ENCODE results near the gene C10orf105. TPM values are rescaled to one million over a fixed set of nuclear protein-coding genes. Genes with fewer than 3 reads are reported as not detected.
A peak's percentile ranks its signal among the peaks of the same experiment; 100 is the strongest.

The C10orf105 gene
- total and polyA plus RNA-seq, 8 donors = 0.17 to 1.0 (median 0.57) TPM

GRCh38 chr10:71700731-71701368 is 18.7 kb downstream of the C10orf105 start:
- Histone ChIP-seq H3K27ac (no peak overlapping the region), H3K27me3 (no peaks in the 10 kb centered on the region), H3K9me3 (no peaks in the 10 kb centered on the region), H3K4me3 (no peak overlapping the region), H3K4me1 (peaks cover 0 to 41% of the 10 kb centered on the region in 2 donors), H3K36me3 (no peaks in the 10 kb centered on the region)
- intact Hi-C loops (cut with DNase I) = no loop called here
- peak in 1 of 4 donors; percentile 22 for DNase-seq
- TF ChIP-seq, protein P1, sequence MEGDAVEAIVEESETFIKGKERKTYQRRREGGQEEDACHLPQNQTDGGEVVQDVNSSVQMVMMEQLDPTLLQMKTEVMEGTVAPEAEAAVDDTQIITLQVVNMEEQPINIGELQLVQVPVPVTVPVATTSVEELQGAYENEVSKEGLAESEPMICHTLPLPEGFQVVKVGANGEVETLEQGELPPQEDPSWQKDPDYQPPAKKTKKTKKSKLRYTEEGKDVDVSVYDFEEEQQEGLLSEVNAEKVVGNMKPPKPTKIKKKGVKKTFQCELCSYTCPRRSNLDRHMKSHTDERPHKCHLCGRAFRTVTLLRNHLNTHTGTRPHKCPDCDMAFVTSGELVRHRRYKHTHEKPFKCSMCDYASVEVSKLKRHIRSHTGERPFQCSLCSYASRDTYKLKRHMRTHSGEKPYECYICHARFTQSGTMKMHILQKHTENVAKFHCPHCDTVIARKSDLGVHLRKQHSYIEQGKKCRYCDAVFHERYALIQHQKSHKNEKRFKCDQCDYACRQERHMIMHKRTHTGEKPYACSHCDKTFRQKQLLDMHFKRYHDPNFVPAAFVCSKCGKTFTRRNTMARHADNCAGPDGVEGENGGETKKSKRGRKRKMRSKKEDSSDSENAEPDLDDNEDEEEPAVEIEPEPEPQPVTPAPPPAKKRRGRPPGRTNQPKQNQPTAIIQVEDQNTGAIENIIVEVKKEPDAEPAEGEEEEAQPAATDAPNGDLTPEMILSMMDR (IDR thresholded peaks at IDR 0.05) = no peak
- no peak for ATAC-seq

DNA sequence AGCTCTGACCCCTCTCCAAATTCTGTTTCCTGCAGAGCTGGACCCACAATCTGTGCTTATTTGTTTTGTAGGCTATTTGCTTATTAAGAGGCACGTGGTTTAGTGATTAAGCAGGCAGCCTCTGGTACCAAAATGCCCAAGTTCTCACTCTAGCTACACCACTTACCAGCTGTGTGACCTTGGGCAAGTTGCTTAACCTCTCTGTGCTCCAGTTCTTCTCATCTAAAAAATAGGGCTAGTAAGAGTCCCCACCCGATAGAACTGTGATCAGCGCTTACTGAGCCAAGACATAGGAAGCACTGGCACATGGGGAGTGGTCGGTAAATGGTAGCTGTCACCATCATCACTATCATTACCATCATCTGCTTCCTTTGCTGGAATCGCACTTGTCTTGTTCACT is 20.8 kb downstream of the C10orf105 start:
- Histone ChIP-seq H3K36me3 (no peaks in the 10 kb centered on the region), H3K4me1 (peaks cover 4 to 62% of the 10 kb centered on the region in 2 donors), H3K4me3 (no peak overlapping the region), H3K27ac (no peak overlapping the region), H3K27me3 (no peaks in the 10 kb centered on the region), H3K9me3 (no peaks in the 10 kb centered on the region)
- intact Hi-C loops (cut with DNase I) = loop anchor here in 1 of 2 donors (10.0 kb wide), 1 partner anchor 304 kb away; the partner anchor contains the start of gene CDH23
- TF ChIP-seq, protein P1 (IDR thresholded peaks at IDR 0.05) = no peak
- DNase-seq (no peak), ATAC-seq (no peak)

DNA sequence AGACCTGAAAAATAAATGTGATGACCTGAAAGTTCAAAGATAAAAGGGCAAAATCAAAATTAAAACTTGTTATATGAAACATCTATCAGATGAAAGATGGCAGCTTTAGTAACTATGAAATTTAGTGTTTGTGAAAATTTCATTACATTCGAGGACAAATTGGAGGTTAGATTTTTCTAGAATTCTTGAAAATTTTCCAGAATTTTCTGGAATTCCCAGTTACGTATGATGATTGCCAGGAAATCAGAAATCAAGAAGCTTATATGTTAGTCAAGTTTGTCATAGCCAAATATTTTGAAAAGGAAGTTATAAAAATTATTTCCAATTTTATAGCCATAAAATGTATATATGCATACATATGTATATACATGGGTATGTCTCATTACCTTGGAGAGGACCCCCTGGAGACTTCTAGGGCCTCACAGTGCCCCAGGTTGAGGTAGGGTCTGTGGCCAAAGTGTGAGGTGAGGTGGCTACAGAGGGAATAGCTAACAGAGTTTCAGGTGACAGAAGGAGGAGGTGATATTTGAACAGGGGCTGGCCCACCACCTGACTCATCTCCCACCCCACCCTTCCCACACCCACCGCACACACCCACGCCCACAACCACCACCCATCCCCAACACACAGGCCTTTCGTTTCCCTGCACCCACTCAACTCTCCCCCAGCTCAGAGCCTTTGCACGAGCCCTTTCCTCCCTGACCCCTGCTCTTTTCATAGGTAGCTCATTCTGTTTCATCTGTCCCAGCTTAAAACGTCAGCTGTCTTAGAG is 21.5 kb downstream of the C10orf105 start:
- no peaks in the 10 kb centered on the region for H3K9me3 ChIP-seq
- ATAC-seq (no peak), DNase-seq (no peak)
- H3K27me3 ChIP-seq = no peaks in the 10 kb centered on the region
- no peaks in the 10 kb centered on the region for H3K36me3 ChIP-seq
- peaks cover 4 to 68% of the 10 kb centered on the region in 2 donors for H3K4me1 ChIP-seq
- no peak overlapping the region for H3K27ac ChIP-seq
- intact Hi-C loops (cut with DNase I) = loop anchor here in 1 of 2 donors (10.0 kb wide), 1 partner anchor 303 kb away; the partner anchor contains the start of gene CDH23
- no peak overlapping the region for H3K4me3 ChIP-seq
- TF ChIP-seq, protein P1 (IDR thresholded peaks at IDR 0.05) = no peak

DNA sequence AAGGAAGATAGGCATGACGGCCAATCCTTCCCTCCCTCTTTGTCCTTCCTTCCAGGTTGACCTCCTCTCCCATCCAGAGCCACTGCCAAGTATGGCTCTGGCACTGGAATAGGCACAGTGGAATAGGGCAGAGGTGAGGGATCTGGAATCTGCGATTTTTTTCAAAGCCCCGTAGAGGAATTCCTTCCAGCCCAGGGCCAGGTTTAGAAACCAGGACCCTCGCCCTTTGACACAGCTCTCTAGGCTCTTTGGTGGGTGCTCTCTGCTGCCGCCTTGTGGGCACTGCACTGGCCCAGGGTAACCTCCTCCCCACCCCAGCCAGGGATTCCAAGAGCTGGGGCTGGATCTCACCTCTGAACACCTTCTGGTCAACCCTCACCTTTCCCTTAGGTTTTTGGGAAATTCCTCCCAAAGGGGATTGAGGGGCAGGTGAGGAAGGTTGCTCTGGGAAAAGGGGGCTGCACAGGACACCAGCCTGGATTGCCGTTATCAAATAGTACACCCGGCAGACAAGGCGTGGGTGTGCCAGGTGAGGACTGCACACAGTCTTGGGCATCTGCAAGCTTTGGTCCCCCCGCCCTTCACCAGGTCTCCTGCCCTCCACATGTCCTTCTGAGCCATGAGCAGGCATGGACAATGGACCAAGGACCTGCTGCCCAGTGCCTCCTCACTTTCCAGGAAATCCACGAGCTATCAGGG is 22.8 kb downstream of the C10orf105 start:
- no peaks in the 10 kb centered on the region for H3K27me3 ChIP-seq
- H3K4me3 ChIP-seq = no peak overlapping the region
- ATAC-seq (peak; percentile 76), DNase-seq (peak in 3 of 4 donors; percentile 40 to 91 (median 54))
- intact Hi-C loops (cut with DNase I) = loop anchor here in 1 of 2 donors (10.0 kb wide), 1 partner anchor 302 kb away; the partner anchor contains the start of gene CDH23
- TF ChIP-seq, protein P1 (IDR thresholded peaks at IDR 0.05) = peak; percentile 84 to 86
- H3K9me3 ChIP-seq = no peaks in the 10 kb centered on the region
- H3K4me1 ChIP-seq = peaks cover 4 to 71% of the 10 kb centered on the region in 2 donors
- H3K27ac ChIP-seq = no peak overlapping the region
- no peaks in the 10 kb centered on the region for H3K36me3 ChIP-seq
